ENCODE data around the gene STK25. TPM values are rescaled to one million over a fixed set of nuclear protein-coding genes. Genes with fewer than 3 reads are reported as not detected.
"Not testable (repeated sequence)": the region's sequence is repeated elsewhere in the genome, so short reads cannot be mapped to it uniquely, and the experiment has no call there.

STK25 gene
- total and polyA plus RNA-seq, 10 of the 15 experiments (the other 5 are each of a cell fraction or from before 2014, with no cell fraction given) = 6.0 to 154 (median 89.3) TPM

DNA sequence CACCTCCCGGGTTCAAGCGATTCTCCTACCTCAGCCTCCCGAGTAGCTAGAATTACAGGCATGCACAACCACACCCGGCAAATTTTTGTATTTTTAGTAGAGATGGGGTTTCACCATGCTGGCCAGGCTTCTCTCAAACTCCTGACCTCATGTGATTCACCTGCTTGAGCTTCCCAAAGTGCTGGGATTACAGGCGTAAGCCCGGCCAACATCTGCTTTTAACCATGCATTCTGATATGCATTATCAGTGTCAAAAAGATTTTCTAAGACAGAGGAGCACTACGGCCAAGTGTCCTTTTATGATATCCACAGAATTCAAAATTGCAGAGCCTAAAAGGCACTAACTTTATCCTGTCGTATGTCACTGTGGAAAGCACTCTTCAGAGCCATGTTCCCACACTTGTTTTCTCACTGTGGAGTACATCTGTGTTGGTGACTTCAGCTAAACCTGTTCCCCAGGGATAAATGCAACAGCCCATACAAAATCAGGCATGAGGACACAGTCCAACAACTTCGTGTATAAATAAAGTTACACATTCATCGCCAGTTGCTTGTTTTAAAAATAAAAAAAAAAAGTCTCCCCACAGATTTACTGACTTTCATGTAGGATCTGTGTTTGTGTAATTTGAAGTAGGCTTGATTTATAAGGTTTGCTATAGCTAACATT is 56.4 kb downstream of the STK25 start (continued):
- TF ChIP-seq, protein P1, sequence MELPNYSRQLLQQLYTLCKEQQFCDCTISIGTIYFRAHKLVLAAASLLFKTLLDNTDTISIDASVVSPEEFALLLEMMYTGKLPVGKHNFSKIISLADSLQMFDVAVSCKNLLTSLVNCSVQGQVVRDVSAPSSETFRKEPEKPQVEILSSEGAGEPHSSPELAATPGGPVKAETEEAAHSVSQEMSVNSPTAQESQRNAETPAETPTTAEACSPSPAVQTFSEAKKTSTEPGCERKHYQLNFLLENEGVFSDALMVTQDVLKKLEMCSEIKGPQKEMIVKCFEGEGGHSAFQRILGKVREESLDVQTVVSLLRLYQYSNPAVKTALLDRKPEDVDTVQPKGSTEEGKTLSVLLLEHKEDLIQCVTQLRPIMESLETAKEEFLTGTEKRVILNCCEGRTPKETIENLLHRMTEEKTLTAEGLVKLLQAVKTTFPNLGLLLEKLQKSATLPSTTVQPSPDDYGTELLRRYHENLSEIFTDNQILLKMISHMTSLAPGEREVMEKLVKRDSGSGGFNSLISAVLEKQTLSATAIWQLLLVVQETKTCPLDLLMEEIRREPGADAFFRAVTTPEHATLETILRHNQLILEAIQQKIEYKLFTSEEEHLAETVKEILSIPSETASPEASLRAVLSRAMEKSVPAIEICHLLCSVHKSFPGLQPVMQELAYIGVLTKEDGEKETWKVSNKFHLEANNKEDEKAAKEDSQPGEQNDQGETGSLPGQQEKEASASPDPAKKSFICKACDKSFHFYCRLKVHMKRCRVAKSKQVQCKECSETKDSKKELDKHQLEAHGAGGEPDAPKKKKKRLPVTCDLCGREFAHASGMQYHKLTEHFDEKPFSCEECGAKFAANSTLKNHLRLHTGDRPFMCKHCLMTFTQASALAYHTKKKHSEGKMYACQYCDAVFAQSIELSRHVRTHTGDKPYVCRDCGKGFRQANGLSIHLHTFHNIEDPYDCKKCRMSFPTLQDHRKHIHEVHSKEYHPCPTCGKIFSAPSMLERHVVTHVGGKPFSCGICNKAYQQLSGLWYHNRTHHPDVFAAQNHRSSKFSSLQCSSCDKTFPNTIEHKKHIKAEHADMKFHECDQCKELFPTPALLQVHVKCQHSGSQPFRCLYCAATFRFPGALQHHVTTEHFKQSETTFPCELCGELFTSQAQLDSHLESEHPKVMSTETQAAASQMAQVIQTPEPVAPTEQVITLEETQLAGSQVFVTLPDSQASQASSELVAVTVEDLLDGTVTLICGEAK (IDR thresholded peaks at IDR 0.05; ENCODE audit: borderline replicate concordance) = no peak
- TF ChIP-seq NBN (IDR thresholded peaks at IDR 0.05) = no peak
- TF ChIP-seq RAD51 (IDR thresholded peaks at IDR 0.05) = no peak

DNA sequence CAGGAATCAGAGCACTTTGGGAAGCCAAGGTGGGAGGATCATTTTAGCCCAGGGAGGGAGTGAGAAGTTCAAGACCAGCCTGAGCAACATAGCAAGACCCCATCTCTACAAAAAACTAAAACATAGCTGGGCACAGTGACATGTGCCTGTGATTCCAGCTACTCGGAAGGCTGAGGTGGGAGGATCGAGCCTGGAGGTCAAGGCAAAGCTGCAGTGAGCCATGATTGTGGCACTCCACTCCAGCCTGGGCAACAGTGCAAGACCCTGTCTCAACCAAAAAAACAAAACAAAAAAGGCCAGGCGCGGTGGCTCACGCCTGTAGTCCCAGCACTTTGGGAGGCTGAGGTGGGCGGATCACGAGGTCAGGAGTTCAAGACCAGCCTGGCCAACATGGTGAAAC is 58.3 kb downstream of the STK25 start:
- CTCF ChIA-PET; FAIRE-seq; H4K20me1 ChIP-seq (ENCODE audit: control insufficient read depth, insufficient read depth); H3K4me1 ChIP-seq (ENCODE audit: control insufficient read depth, insufficient read depth, low read length); RAD21 ChIA-PET (ENCODE audit: unreplicated experiment); POLR2A ChIA-PET; H3K9me3 ChIP-seq (replicated peaks; ENCODE audit: control insufficient read depth, insufficient read depth, low read length); ATAC-seq; intact Hi-C loops (cut with micrococcal nuclease; ENCODE audit: unreplicated experiment); DNase-seq (ENCODE audit: low read depth, low spot score); H3K4me2 ChIP-seq (ENCODE audit: control insufficient read depth, insufficient read depth); H3K9ac ChIP-seq (ENCODE audit: control insufficient read depth, insufficient read depth, low read length); H3K27ac ChIP-seq (ENCODE audit: control insufficient read depth, insufficient read depth); H3K4me3 ChIP-seq; H3K27me3 ChIP-seq (replicated peaks in 1 of 2; ENCODE audit: control insufficient read depth in 2 of 2, insufficient read depth in 2 of 2, low read length in 1 of 2); H2AFZ ChIP-seq (ENCODE audit: control insufficient read depth, low read depth, low read length); in situ Hi-C loops (cut with MboI); SMC1A ChIA-PET (ENCODE audit: uncharacterized antibody, unreplicated experiment); H3K79me2 ChIP-seq (ENCODE audit: control insufficient read depth, insufficient read depth, low read length); H3K36me3 ChIP-seq (ENCODE audit: control insufficient read depth in 2 of 2, insufficient read depth in 2 of 2, low read length in 1 of 2); BruUV-seq (replicated peaks): not testable (repeated sequence)
- 86% methylated on average over 7 of the region's 7 CpGs for WGBS (ENCODE audit: insufficient coverage, insufficient replicate concordance, low lambda C conversion rate, missing lambda C conversion rate)
